ENCODE results near the gene CABLES1.
A peak's percentile ranks its signal among the peaks of the same experiment; 100 is the strongest.
"Not testable (repeated sequence)": the region's sequence is repeated elsewhere in the genome, so short reads cannot be mapped to it uniquely, and the experiment has no call there.

CABLES1 gene

GRCh38 chr18:23268641-23269040 is 133.4 kb downstream of the CABLES1 start:
- no peak for TF ChIP-seq CTCF (conservative IDR thresholded peaks at IDR 0.05; ENCODE audit: low read length)

GRCh38 chr18:23269068-23269467 is 133.8 kb downstream of the CABLES1 start:
- H3K4me3 ChIP-seq (ENCODE audit: low read length); DNase-seq (ENCODE audit: low read depth): not testable (repeated sequence)

More at GRCh38 chr18:23268641-23269040, 133.4 kb downstream of the CABLES1 start:
- no peak overlapping the region for H3K4me3 ChIP-seq (ENCODE audit: low read length)
- no peak for DNase-seq (ENCODE audit: low read depth)

- H3K4me3 ChIP-seq (ENCODE audit: low read length) = no peak overlapping the region
- DNase-seq (ENCODE audit: low read depth) = no peak
- no peak for TF ChIP-seq CTCF (conservative IDR thresholded peaks at IDR 0.05; ENCODE audit: low read length)
Measured at GRCh38 chr18:23269928-23270327, 134.6 kb downstream of the CABLES1 start.

- peak; percentile 58 for DNase-seq (ENCODE audit: low read depth)
- no peak overlapping the region for H3K4me3 ChIP-seq (ENCODE audit: low read length)
Measured at GRCh38 chr18:23270986-23271680, 135.8 kb downstream of the CABLES1 start.

GRCh38 chr18:23272498-23273232 is 137.4 kb downstream of the CABLES1 start:
- TF ChIP-seq CTCF (conservative IDR thresholded peaks at IDR 0.05; ENCODE audit: low read length) = no peak
- H3K4me3 ChIP-seq (ENCODE audit: low read length) = no peak overlapping the region
- no peak for DNase-seq (ENCODE audit: low read depth)

More at GRCh38 chr18:23270986-23271680, 135.8 kb downstream of the CABLES1 start:
- no peak for TF ChIP-seq CTCF (conservative IDR thresholded peaks at IDR 0.05; ENCODE audit: low read length)

- no peak overlapping the region for H3K4me3 ChIP-seq (ENCODE audit: low read length)
- no peak for DNase-seq (ENCODE audit: low read depth)
- no peak for TF ChIP-seq CTCF (conservative IDR thresholded peaks at IDR 0.05; ENCODE audit: low read length)
Measured at GRCh38 chr18:23273443-23273966, 138.2 kb downstream of the CABLES1 start.

- no peak for DNase-seq (ENCODE audit: low read depth)
- no peak for TF ChIP-seq CTCF (conservative IDR thresholded peaks at IDR 0.05; ENCODE audit: low read length)
- H3K4me3 ChIP-seq (ENCODE audit: low read length) = no peak overlapping the region
Measured at GRCh38 chr18:23274638-23275482, 139.6 kb downstream of the CABLES1 start.
